Immature natural killer cell (primary cell): ENCODE data around the gene MEGF6. TPM values are rescaled to one million over a fixed set of nuclear protein-coding genes. Genes with fewer than 3 reads are reported as not detected.
"Not testable (repeated sequence)": the region's sequence is repeated elsewhere in the genome, so short reads cannot be mapped to it uniquely, and the experiment has no call there.

Experiments used
- DNase-seq, 3 donors: peaks; one replicate each; pipeline ENCODE4 v3.0.0; 2022; ENCODE audit warnings: mixed read lengths in 1 of 3
- H3K27ac Mint-ChIP-seq, 6 donors: one replicate each; pipeline ENCODE4 v1.8.0; 2020; ENCODE audit warnings: mixed read lengths in 6 of 6, mild to moderate bottlenecking in 5 of 6, inconsistent platforms in 4 of 6, moderate library complexity in 3 of 6
- H3K27me3 Mint-ChIP-seq, 3 donors: one replicate each; pipeline ENCODE4 v1.8.0; 2020 to 2021; ENCODE audit warnings: low read depth in 3 of 3, mild to moderate bottlenecking in 3 of 3, mixed read lengths in 3 of 3, moderate library complexity in 3 of 3, inconsistent platforms in 1 of 3
- H3K36me3 Mint-ChIP-seq, 3 donors: one replicate each; pipeline ENCODE4 v1.8.0; 2020; ENCODE audit warnings: mixed read lengths in 3 of 3, inconsistent platforms in 2 of 3, mild to moderate bottlenecking in 2 of 3
- H3K4me1 Mint-ChIP-seq, 2 donors: one replicate each; pipeline ENCODE4 v1.8.0; 2020; ENCODE audit warnings: inconsistent platforms in 2 of 2, mild to moderate bottlenecking in 2 of 2, mixed read lengths in 2 of 2, moderate library complexity in 1 of 2
- H3K4me3 Mint-ChIP-seq, 5 donors: one replicate each; pipeline ENCODE4 v1.8.0; 2020; ENCODE audit warnings: mild to moderate bottlenecking in 5 of 5, mixed read lengths in 5 of 5, inconsistent platforms in 3 of 5, moderate library complexity in 3 of 5
- H3K9me3 Mint-ChIP-seq, 6 donors: one replicate each; pipeline ENCODE4 v1.8.0; 2020; ENCODE audit warnings: mild to moderate bottlenecking in 6 of 6, mixed read lengths in 6 of 6, inconsistent platforms in 4 of 6, moderate library complexity in 3 of 6
- polyA plus RNA-seq, 3 donors: library from polyadenylated mRNA; unstranded; fragments of 300-500 nt; fragmentation: Illumina TruSeq; gene quantifications; one replicate each; pipeline ENCODE4 v1.2.3, GENCODE V29; 2021

Gene MEGF6
- polyA plus RNA-seq, 3 donors from 2014 or later, result 0.08 TPM; not detected in 2

GRCh38 chr1:3596663-3597598 lies 14.4 kb downstream of the MEGF6 start:
- H3K4me1 Mint-ChIP-seq, result peaks cover 24 to 41% of the 10 kb centered on the region in 2 donors
- peak overlapping the region; percentile 87 to 94 (median 88) for H3K27ac Mint-ChIP-seq
- peaks cover 0 to 2% (median 1%) of the 10 kb centered on the region in 3 donors for H3K27me3 Mint-ChIP-seq
- H3K4me3 Mint-ChIP-seq, result peak overlapping the region; percentile 79 to 91 (median 85)
- H3K36me3 Mint-ChIP-seq, result no peaks in the 10 kb centered on the region
- DNase-seq, result no peak
- no peaks in the 10 kb centered on the region for H3K9me3 Mint-ChIP-seq

GRCh38 chr1:3595949-3596348 lies 15.4 kb downstream of the MEGF6 start:
- H3K9me3 Mint-ChIP-seq, result no peaks in the 10 kb centered on the region
- peaks cover 0 to 2% (median 1%) of the 10 kb centered on the region in 3 donors for H3K27me3 Mint-ChIP-seq
- H3K27ac Mint-ChIP-seq, result peak overlapping the region in 4 of 6 donors; percentile 45 to 72 (median 56)
- DNase-seq, result no peak
- H3K4me3 Mint-ChIP-seq, result peak overlapping the region in 1 of 5 donors; percentile 8
- H3K4me1 Mint-ChIP-seq, result peaks cover 24 to 37% of the 10 kb centered on the region in 2 donors
- H3K36me3 Mint-ChIP-seq, result no peaks in the 10 kb centered on the region

- Mint-ChIP-seq H3K36me3 (no peaks in the 10 kb centered on the region), H3K4me1 (peaks cover 24 to 32% of the 10 kb centered on the region in 2 donors), H3K4me3 (no peak overlapping the region), H3K27ac (no peak overlapping the region), H3K27me3 (peaks cover 0 to 2% (median 1%) of the 10 kb centered on the region in 3 donors), H3K9me3 (no peaks in the 10 kb centered on the region)
- no peak for DNase-seq
Measured at GRCh38 chr1:3594706-3595377, 16.5 kb downstream of the MEGF6 start.

GRCh38 chr1:3593745-3594144 lies 17.6 kb downstream of the MEGF6 start:
- H3K4me3 Mint-ChIP-seq, result no peak overlapping the region
- peaks cover 17 to 22% of the 10 kb centered on the region in 2 donors for H3K4me1 Mint-ChIP-seq
- H3K9me3 Mint-ChIP-seq, result no peaks in the 10 kb centered on the region
- H3K27ac Mint-ChIP-seq, result peak overlapping the region in 1 of 6 donors; percentile 26
- H3K27me3 Mint-ChIP-seq, result peaks cover 0 to 2% (median 1%) of the 10 kb centered on the region in 3 donors
- H3K36me3 Mint-ChIP-seq, result no peaks in the 10 kb centered on the region
- DNase-seq, result no peak

- no peak overlapping the region for H3K4me3 Mint-ChIP-seq
- no peak overlapping the region for H3K27ac Mint-ChIP-seq
- no peaks in the 10 kb centered on the region for H3K36me3 Mint-ChIP-seq
- no peaks in the 10 kb centered on the region for H3K9me3 Mint-ChIP-seq
- no peak for DNase-seq
- H3K27me3 Mint-ChIP-seq, result peaks cover 0 to 2% (median 1%) of the 10 kb centered on the region in 3 donors
- H3K4me1 Mint-ChIP-seq, result peaks cover 15 to 21% of the 10 kb centered on the region in 2 donors
Measured at GRCh38 chr1:3593334-3593733, 18.0 kb downstream of the MEGF6 start.

- Mint-ChIP-seq H3K27me3 (peaks cover 0 to 1% (median 0%) of the 10 kb centered on the region in 3 donors), H3K36me3 (no peaks in the 10 kb centered on the region), H3K27ac (peak overlapping the region in 1 of 6 donors; percentile 40), H3K9me3 (no peaks in the 10 kb centered on the region), H3K4me1 (peaks cover 0 to 4% of the 10 kb centered on the region in 2 donors), H3K4me3 (no peak overlapping the region)
- DNase-seq, result no peak
Measured at GRCh38 chr1:3590951-3591865, 20.1 kb downstream of the MEGF6 start.

DNA sequence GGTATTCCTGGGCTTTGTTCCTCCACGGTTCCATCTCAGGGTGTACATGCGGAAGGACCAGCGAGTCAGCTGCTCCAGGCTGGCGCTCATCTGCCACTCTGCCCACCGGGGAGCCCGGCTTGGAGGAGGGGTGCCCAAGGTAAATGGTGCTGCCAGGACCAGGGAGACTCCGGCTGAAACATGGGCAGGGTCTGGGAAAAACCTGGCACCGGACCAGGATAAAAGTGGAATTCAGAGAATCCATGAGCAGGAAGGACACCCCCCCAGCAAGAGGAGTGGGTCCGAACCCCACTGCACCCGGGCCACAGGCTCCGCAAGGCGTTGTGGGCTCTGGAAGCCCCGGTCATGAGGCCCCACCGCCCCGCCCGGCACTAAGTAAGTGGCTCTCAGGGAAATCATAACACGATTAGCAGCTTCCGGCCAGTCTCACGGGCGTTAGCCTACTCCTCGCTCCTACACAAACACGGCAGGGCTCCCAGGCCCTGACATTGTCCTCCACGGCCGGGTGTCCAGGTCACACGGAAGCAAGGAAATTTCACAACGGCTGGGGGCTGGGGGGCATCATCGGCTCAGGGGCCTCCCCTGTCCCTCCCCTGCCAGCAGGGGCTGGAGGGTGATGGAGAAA lies 21.1 kb downstream of the MEGF6 start:
- no peaks in the 10 kb centered on the region for H3K4me1 Mint-ChIP-seq
- H3K9me3 Mint-ChIP-seq, result no peaks in the 10 kb centered on the region
- H3K27ac Mint-ChIP-seq, result no peak overlapping the region
- H3K27me3 Mint-ChIP-seq, result peaks cover 0 to 1% (median 0%) of the 10 kb centered on the region in 3 donors
- no peaks in the 10 kb centered on the region for H3K36me3 Mint-ChIP-seq
- no peak for DNase-seq
- no peak overlapping the region for H3K4me3 Mint-ChIP-seq

GRCh38 chr1:3588395-3588794 lies 22.9 kb downstream of the MEGF6 start:
- Mint-ChIP-seq H3K27me3 (no peaks in the 10 kb centered on the region), H3K27ac (no peak overlapping the region), H3K9me3 (no peaks in the 10 kb centered on the region), H3K4me1 (no peaks in the 10 kb centered on the region), H3K4me3 (no peak overlapping the region), H3K36me3 (no peaks in the 10 kb centered on the region)
- DNase-seq, result peak in 2 of 3 donors; percentile 18 to 21

GRCh38 chr1:3586986-3587759 lies 24.1 kb downstream of the MEGF6 start:
- no peaks in the 10 kb centered on the region for H3K36me3 Mint-ChIP-seq
- H3K4me3 Mint-ChIP-seq, result no peak overlapping the region
- peak overlapping the region in 2 of 6 donors; percentile 24 to 31 for H3K27ac Mint-ChIP-seq
- DNase-seq, result no peak
- H3K4me1 Mint-ChIP-seq, result no peaks in the 10 kb centered on the region
- no peaks in the 10 kb centered on the region for H3K9me3 Mint-ChIP-seq
- H3K27me3 Mint-ChIP-seq, result no peaks in the 10 kb centered on the region

- Mint-ChIP-seq H3K27ac (no peak overlapping the region), H3K27me3 (no peaks in the 10 kb centered on the region), H3K4me3 (no peak overlapping the region), H3K9me3 (no peaks in the 10 kb centered on the region), H3K36me3 (no peaks in the 10 kb centered on the region), H3K4me1 (no peaks in the 10 kb centered on the region)
- no peak for DNase-seq
Measured at GRCh38 chr1:3585940-3586568, 25.3 kb downstream of the MEGF6 start.

DNA sequence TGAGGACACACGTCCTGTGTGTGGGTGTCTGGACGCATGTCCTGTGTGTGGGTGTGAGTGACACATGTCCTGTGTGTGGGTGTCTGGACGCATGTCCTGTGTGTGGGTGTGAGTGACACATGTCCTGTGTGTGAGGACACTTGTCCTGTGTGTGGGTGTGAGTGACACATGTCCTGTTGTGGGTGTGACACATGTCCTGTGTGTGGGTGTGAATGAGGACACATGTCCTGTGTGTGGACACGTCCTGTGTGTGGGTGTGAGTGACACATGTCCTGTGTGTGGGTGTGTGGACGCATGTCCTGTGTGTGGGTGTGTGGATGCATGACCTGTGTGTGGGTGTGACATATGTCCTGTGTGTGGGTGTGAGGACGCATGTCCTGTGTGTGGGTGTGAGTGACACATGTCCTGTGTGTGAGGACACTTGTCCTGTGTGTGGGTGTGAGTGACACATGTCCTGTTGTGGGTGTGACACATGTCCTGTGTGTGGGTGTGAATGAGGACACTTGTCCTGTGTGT lies 25.9 kb downstream of the MEGF6 start:
- not testable (repeated sequence) for H3K4me1 Mint-ChIP-seq, H3K27ac Mint-ChIP-seq, H3K9me3 Mint-ChIP-seq, H3K36me3 Mint-ChIP-seq, H3K27me3 Mint-ChIP-seq, H3K4me3 Mint-ChIP-seq, DNase-seq

- Mint-ChIP-seq H3K9me3 (no peaks in the 10 kb centered on the region), H3K36me3 (no peaks in the 10 kb centered on the region), H3K4me3 (no peak overlapping the region), H3K27me3 (no peaks in the 10 kb centered on the region), H3K4me1 (no peaks in the 10 kb centered on the region), H3K27ac (no peak overlapping the region)
- DNase-seq, result no peak
Measured at GRCh38 chr1:3584915-3585314, 26.4 kb downstream of the MEGF6 start.
